ENCODE measurements around the gene RGS6. TPM values are rescaled to one million over a fixed set of nuclear protein-coding genes. Genes with fewer than 3 reads are reported as not detected.
A peak's percentile ranks its signal among the peaks of the same experiment; 100 is the strongest.

Gene RGS6
- total and polyA plus RNA-seq, 2 of the 4 experiments (the other 2 are of a cell fraction), result not detected

DNA sequence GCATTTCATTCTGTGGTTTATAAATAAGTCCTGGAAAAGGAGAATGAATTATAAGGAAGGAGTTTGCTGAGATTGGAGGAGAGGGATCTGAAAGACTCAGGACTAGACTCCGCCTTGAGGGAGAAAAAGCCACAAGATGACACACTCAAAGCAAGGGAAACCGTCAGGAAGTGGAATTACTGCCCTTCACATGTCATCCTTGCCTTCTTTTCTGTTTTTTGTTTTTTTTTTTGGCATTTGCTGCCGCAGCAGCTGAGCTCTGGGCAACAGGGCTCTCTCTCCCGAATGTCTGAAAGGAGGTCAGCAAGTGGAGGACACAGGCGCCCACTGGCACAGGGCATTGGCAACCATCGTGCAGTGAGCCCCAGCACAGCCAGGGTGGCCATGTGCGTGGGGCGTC lies 616.8 kb downstream of the RGS6 start:
- no peak overlapping the region for H3K14ac ChIP-seq (replicated peaks; ENCODE audit: low read depth, low read length)
- H3K18ac ChIP-seq (ENCODE audit: low read depth, low read length), result no peak overlapping the region
- H3K9me1 ChIP-seq (ENCODE audit: insufficient read depth, low read length), result no peaks in the 10 kb centered on the region
- no TSS peak for BruUV-seq (replicated peaks)
- H3K27me3 ChIP-seq (ENCODE audit: control insufficient read depth, insufficient read depth, low read length), result peaks cover 2% of the 10 kb centered on the region; the same call in 1 of the 2 replicates
- no peak overlapping the region for H3K9ac ChIP-seq (ENCODE audit: low read depth, low read length)
- no peak overlapping the region for H2BK20ac ChIP-seq (ENCODE audit: low read depth, low read length)
- no peak overlapping the region; the same call in 1 of the 2 replicates for H3K4ac ChIP-seq (ENCODE audit: low read depth, low read length)
- no peak overlapping the region for H2AK5ac ChIP-seq (ENCODE audit: low read depth, low read length)
- intact Hi-C loops (cut with micrococcal nuclease), result no loop called here
- H2BK120ac ChIP-seq (ENCODE audit: low read depth, low read length), result no peak overlapping the region
- no peak overlapping the region for H4K5ac ChIP-seq (ENCODE audit: low read depth, low read length)
- H3K9me3 ChIP-seq (ENCODE audit: control insufficient read depth, insufficient read depth, low read length), result no peaks in the 10 kb centered on the region
- in situ Hi-C loops (cut with MboI; ENCODE audit: low sequenced_read_pairs), result no loop called here
- no peak overlapping the region for H4K91ac ChIP-seq (ENCODE audit: insufficient read depth, low read depth, low read length)
- H3K79me1 ChIP-seq (ENCODE audit: low read depth in 1 of 2, low read length in 2 of 2), result no peaks in the 10 kb centered on the region
- H3K27ac ChIP-seq (ENCODE audit: insufficient read depth, low read length), result no peak overlapping the region
- ATAC-seq (ENCODE audit: low read depth) (no peak), DNase-seq (peak; percentile 22)
- no peak overlapping the region for H3K4me2 ChIP-seq (ENCODE audit: low read depth, low read length)
- ChIA-PET CTCF (no interaction called here), POLR2A (ENCODE audit: unreplicated experiment) (interaction anchor here (0.9 kb wide), 1 partner anchor 59 kb away, joined by 3 read pairs; no protein-coding TSS in a partner anchor)
- no peak overlapping the region for H4K8ac ChIP-seq (ENCODE audit: low read depth in 2 of 2, low read length in 2 of 2)
- WGBS, 2 experiments (ENCODE audit: extremely low coverage in 2 of 2, insufficient read length in 1 of 2), result 100% methylated on average over 2 of the region's 8 CpGs; no CpG with 5 or more reads in 1 of the 2 experiments
- H2BK5ac ChIP-seq (ENCODE audit: low read depth, low read length, poor library complexity, severe bottlenecking), result no peak overlapping the region
- H2BK15ac ChIP-seq (ENCODE audit: low read depth, low read length), result no peak overlapping the region; the same call in 2 of the 3 replicates
- H4K20me1 ChIP-seq (ENCODE audit: insufficient read depth, low read length), result no peaks in the 10 kb centered on the region
- TF ChIP-seq NFE2L2 (IDR thresholded peaks at IDR 0.05; ENCODE audit: low read depth, low read length) (no peak), POLR2A (IDR thresholded peaks at IDR 0.05; ENCODE audit: low read depth, low read length) (no peak), RAD21 (IDR thresholded peaks at IDR 0.05; ENCODE audit: low read length) (no peak), BHLHE40 (IDR thresholded peaks at IDR 0.05; ENCODE audit: low read depth, low read length) (no peak), MAFK (IDR thresholded peaks at IDR 0.05; ENCODE audit: low read depth, low read length) (no peak), RFX5 (IDR thresholded peaks at IDR 0.05; ENCODE audit: low read depth, low read length) (no peak), FOS (IDR thresholded peaks at IDR 0.05; ENCODE audit: low read depth, low read length) (no peak), CEBPB (IDR thresholded peaks at IDR 0.05; ENCODE audit: low read depth, low read length) (no peak), MAZ (IDR thresholded peaks at IDR 0.05; ENCODE audit: borderline replicate concordance, low read depth, low read length) (no peak), MXI1 (IDR thresholded peaks at IDR 0.05; ENCODE audit: borderline replicate concordance, low read depth, low read length) (no peak), RCOR1 (IDR thresholded peaks at IDR 0.05; ENCODE audit: insufficient replicate concordance, low read length) (no peak), SMC3 (IDR thresholded peaks at IDR 0.05; ENCODE audit: low read depth, low read length) (no peak), CHD1 (IDR thresholded peaks at IDR 0.05; ENCODE audit: low read depth, low read length) (no peak)
- TF ChIP-seq, protein P1, sequence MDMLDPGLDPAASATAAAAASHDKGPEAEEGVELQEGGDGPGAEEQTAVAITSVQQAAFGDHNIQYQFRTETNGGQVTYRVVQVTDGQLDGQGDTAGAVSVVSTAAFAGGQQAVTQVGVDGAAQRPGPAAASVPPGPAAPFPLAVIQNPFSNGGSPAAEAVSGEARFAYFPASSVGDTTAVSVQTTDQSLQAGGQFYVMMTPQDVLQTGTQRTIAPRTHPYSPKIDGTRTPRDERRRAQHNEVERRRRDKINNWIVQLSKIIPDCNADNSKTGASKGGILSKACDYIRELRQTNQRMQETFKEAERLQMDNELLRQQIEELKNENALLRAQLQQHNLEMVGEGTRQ (IDR thresholded peaks at IDR 0.05; ENCODE audit: low read depth, low read length), result no peak
- TF ChIP-seq, protein P2, sequence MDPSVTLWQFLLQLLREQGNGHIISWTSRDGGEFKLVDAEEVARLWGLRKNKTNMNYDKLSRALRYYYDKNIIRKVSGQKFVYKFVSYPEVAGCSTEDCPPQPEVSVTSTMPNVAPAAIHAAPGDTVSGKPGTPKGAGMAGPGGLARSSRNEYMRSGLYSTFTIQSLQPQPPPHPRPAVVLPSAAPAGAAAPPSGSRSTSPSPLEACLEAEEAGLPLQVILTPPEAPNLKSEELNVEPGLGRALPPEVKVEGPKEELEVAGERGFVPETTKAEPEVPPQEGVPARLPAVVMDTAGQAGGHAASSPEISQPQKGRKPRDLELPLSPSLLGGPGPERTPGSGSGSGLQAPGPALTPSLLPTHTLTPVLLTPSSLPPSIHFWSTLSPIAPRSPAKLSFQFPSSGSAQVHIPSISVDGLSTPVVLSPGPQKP (IDR thresholded peaks at IDR 0.05; ENCODE audit: borderline replicate concordance, low read depth, low read length), result no peak
- TF ChIP-seq, protein P3, sequence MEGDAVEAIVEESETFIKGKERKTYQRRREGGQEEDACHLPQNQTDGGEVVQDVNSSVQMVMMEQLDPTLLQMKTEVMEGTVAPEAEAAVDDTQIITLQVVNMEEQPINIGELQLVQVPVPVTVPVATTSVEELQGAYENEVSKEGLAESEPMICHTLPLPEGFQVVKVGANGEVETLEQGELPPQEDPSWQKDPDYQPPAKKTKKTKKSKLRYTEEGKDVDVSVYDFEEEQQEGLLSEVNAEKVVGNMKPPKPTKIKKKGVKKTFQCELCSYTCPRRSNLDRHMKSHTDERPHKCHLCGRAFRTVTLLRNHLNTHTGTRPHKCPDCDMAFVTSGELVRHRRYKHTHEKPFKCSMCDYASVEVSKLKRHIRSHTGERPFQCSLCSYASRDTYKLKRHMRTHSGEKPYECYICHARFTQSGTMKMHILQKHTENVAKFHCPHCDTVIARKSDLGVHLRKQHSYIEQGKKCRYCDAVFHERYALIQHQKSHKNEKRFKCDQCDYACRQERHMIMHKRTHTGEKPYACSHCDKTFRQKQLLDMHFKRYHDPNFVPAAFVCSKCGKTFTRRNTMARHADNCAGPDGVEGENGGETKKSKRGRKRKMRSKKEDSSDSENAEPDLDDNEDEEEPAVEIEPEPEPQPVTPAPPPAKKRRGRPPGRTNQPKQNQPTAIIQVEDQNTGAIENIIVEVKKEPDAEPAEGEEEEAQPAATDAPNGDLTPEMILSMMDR (conservative IDR thresholded peaks at IDR 0.05; ENCODE audit: low read depth, low read length), result no peak
- dilution Hi-C loops (cut with HindIII; ENCODE audit: low sequenced_read_pairs, unreplicated experiment), result no loop called here
- peaks cover 6% of the 10 kb centered on the region; the same call in 1 of the 2 replicates for H3K4me1 ChIP-seq (ENCODE audit: control insufficient read depth, insufficient read depth, low read length)
- H3K23ac ChIP-seq (ENCODE audit: low read depth, low read length), result no peak overlapping the region
- no peaks in the 10 kb centered on the region for H3K36me3 ChIP-seq (ENCODE audit: control insufficient read depth, insufficient read depth, low read length)
- H2AK9ac ChIP-seq (replicated peaks; ENCODE audit: low read depth, low read length, poor library complexity), result no peak overlapping the region
- no peak overlapping the region for H3K4me3 ChIP-seq (ENCODE audit: insufficient read depth, low read depth, low read length)
- H3K56ac ChIP-seq (ENCODE audit: extremely low read depth, insufficient read depth, low read length), result no peak overlapping the region
- peak overlapping the region; percentile 1 for H2AFZ ChIP-seq (replicated peaks; ENCODE audit: low read length, poor library complexity)
